ENCODE results near the gene SIPA1L3.

DNA sequence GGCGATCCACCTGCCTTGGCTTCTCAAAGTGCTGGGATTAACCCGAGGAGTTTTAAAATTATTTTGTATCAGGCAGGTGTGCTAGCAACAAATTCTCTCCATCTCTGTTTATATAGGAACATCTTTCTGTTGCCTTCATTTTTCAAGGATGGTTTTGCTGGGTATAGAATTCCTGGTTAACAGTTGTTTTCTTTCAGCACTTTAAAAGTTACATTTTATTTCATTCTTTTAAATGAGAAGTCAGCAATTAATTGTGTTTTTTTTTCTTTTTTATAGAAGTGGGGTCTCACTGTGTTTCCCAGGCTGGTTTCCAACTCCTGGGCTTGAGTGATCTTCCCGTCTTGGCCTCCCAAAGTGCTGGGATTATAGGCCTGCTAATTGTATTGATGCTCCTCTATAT is 273.1 kb downstream of the SIPA1L3 start:
- no peak for TF ChIP-seq ZNF70 (CRISPR knock-in tag; IDR thresholded peaks at IDR 0.05)
- TF ChIP-seq SNAI2 (CRISPR knock-in tag; IDR thresholded peaks at IDR 0.05), result no peak
- TF ChIP-seq ZC3H10 (CRISPR knock-in tag; IDR thresholded peaks at IDR 0.05), result no peak
- TF ChIP-seq OSR1 (CRISPR knock-in tag; IDR thresholded peaks at IDR 0.05), result no peak
- TF ChIP-seq ZNF565 (CRISPR knock-in tag; conservative IDR thresholded peaks at IDR 0.05; ENCODE audit: low read depth), result no peak
- TF ChIP-seq, protein P1, sequence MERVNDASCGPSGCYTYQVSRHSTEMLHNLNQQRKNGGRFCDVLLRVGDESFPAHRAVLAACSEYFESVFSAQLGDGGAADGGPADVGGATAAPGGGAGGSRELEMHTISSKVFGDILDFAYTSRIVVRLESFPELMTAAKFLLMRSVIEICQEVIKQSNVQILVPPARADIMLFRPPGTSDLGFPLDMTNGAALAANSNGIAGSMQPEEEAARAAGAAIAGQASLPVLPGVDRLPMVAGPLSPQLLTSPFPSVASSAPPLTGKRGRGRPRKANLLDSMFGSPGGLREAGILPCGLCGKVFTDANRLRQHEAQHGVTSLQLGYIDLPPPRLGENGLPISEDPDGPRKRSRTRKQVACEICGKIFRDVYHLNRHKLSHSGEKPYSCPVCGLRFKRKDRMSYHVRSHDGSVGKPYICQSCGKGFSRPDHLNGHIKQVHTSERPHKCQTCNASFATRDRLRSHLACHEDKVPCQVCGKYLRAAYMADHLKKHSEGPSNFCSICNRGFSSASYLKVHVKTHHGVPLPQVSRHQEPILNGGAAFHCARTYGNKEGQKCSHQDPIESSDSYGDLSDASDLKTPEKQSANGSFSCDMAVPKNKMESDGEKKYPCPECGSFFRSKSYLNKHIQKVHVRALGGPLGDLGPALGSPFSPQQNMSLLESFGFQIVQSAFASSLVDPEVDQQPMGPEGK (CRISPR knock-in tag; IDR thresholded peaks at IDR 0.05; ENCODE audit: borderline replicate concordance), result no peak
- TF ChIP-seq, protein P2, sequence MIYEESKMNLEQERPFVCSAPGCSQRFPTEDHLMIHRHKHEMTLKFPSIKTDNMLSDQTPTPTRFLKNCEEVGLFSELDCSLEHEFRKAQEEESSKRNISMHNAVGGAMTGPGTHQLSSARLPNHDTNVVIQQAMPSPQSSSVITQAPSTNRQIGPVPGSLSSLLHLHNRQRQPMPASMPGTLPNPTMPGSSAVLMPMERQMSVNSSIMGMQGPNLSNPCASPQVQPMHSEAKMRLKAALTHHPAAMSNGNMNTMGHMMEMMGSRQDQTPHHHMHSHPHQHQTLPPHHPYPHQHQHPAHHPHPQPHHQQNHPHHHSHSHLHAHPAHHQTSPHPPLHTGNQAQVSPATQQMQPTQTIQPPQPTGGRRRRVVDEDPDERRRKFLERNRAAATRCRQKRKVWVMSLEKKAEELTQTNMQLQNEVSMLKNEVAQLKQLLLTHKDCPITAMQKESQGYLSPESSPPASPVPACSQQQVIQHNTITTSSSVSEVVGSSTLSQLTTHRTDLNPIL (CRISPR knock-in tag; IDR thresholded peaks at IDR 0.05; ENCODE audit: low read depth), result no peak
- no peak for TF ChIP-seq ISL1 (CRISPR knock-in tag; IDR thresholded peaks at IDR 0.05)
- TF ChIP-seq, protein P3, sequence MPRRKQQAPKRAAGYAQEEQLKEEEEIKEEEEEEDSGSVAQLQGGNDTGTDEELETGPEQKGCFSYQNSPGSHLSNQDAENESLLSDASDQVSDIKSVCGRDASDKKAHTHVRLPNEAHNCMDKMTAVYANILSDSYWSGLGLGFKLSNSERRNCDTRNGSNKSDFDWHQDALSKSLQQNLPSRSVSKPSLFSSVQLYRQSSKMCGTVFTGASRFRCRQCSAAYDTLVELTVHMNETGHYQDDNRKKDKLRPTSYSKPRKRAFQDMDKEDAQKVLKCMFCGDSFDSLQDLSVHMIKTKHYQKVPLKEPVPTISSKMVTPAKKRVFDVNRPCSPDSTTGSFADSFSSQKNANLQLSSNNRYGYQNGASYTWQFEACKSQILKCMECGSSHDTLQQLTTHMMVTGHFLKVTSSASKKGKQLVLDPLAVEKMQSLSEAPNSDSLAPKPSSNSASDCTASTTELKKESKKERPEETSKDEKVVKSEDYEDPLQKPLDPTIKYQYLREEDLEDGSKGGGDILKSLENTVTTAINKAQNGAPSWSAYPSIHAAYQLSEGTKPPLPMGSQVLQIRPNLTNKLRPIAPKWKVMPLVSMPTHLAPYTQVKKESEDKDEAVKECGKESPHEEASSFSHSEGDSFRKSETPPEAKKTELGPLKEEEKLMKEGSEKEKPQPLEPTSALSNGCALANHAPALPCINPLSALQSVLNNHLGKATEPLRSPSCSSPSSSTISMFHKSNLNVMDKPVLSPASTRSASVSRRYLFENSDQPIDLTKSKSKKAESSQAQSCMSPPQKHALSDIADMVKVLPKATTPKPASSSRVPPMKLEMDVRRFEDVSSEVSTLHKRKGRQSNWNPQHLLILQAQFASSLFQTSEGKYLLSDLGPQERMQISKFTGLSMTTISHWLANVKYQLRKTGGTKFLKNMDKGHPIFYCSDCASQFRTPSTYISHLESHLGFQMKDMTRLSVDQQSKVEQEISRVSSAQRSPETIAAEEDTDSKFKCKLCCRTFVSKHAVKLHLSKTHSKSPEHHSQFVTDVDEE (CRISPR knock-in tag; IDR thresholded peaks at IDR 0.05), result no peak
- TF ChIP-seq ZFP3 (CRISPR knock-in tag; IDR thresholded peaks at IDR 0.05), result no peak
